ENCODE measurements around the gene RAD17.

RAD17 gene

DNA sequence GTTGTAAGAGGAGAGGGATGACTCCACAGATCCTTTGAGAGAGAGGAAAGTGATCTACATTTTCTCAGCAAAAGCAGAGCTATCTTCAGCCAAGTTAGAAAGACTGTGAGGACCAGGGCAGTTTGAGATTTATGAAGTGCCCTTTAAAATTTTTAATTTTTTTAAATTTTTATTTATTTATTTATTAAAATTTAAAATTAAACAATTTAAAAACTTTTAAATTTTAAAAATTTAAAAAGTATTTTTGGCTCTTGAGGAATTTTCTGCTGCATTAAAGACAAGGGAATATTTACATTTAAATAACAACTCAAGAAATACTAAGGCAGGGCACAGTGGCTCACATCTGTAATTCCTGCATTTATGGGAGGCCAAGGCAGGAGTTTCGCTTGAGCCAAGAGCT, 92.6 kb downstream of the RAD17 start:
- DNase-seq, result no peak

Measured in DMS79 treated with DMSO at 0.1 percent for 48 hours (cell line).